ENCODE results near the gene PRKAR2B. TPM values are rescaled to one million over a fixed set of nuclear protein-coding genes. Genes with fewer than 3 reads are reported as not detected.

Gene PRKAR2B
- total and polyA plus RNA-seq, 2 experiments from 2014 or later: 48.8 to 50.6 TPM

- Histone ChIP-seq H3K4me1 (ENCODE audit: insufficient read depth) (peaks cover 58% of the 10 kb centered on the region), H3F3A (replicated peaks; ENCODE audit: low read depth) (no peaks in the 10 kb centered on the region), H3K4me2 (no peak overlapping the region), H4K20me1 (replicated peaks; ENCODE audit: insufficient read depth) (no peaks in the 10 kb centered on the region), H3K27ac (ENCODE audit: low read depth) (no peak overlapping the region), H2AFZ (no peak overlapping the region), H3K9me2 (ENCODE audit: insufficient read depth) (no peaks in the 10 kb centered on the region), H3K36me3 (ENCODE audit: insufficient read depth) (no peaks in the 10 kb centered on the region), H3K27me3 (ENCODE audit: insufficient read depth) (peaks cover 5% of the 10 kb centered on the region), H3K4me3 (no peak overlapping the region), H3K79me2 (replicated peaks; ENCODE audit: insufficient read depth) (peaks cover 81% of the 10 kb centered on the region)
- no peak for DNase-seq (ENCODE audit: low spot score)
- no peak for ATAC-seq
- H3K36me3 Mint-ChIP-seq (ENCODE audit: low read depth): no peaks in the 10 kb centered on the region; the same call in 2 of the 3 replicates
- no peak overlapping the region for H3K4me3 Mint-ChIP-seq
- H3K27ac Mint-ChIP-seq: no peak overlapping the region
- peaks cover 52% of the 10 kb centered on the region for H3K4me1 Mint-ChIP-seq
- H3K9me3 Mint-ChIP-seq: no peaks in the 10 kb centered on the region; the same call in 1 of the 3 replicates
- H3K27me3 Mint-ChIP-seq (ENCODE audit: insufficient read depth, low read depth, poor library complexity): peaks cover 10% of the 10 kb centered on the region
- TF ChIP-seq CREB1 (CRISPR knock-in tag; IDR thresholded peaks at IDR 0.05; ENCODE audit: low read depth) (no peak), CTCF (conservative IDR thresholded peaks at IDR 0.05; ENCODE audit: low read depth in 2 of 2) (no peak; a peak in 1 of 4 replicates), REST (IDR thresholded peaks at IDR 0.05; ENCODE audit: unreplicated experiment) (no peak), STAT1 (IDR thresholded peaks at IDR 0.05; ENCODE audit: unreplicated experiment) (no peak)
These were observed 4.4 kb downstream of the PRKAR2B start for GRCh38 chr7:107048783-107049418.

DNA sequence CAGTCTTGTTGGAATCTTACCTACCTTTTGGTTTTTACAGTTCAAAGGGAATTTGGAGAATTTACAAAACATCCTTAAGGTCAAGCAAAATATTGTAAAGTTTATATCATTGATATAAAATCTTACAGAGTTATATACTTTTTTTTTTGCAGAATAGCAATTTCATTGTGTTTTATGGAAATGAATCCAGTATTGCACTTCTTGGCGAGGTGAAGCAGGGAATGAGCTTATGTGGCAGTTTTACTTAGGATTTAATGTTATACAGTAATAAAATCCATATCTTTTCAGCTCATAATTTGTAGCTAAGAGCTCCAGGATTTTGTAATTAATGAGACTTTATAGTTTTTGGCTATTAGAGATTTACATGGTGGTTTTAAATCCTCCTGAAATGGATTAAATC lies 5.0 kb downstream of the PRKAR2B start:
- H3K9me3 Mint-ChIP-seq: no peaks in the 10 kb centered on the region
- Histone ChIP-seq H3K79me2 (replicated peaks; ENCODE audit: insufficient read depth) (peaks cover 87% of the 10 kb centered on the region), H3K9me2 (ENCODE audit: insufficient read depth) (no peaks in the 10 kb centered on the region), H3K4me1 (ENCODE audit: insufficient read depth) (peaks cover 56% of the 10 kb centered on the region), H2AFZ (no peak overlapping the region), H4K20me1 (replicated peaks; ENCODE audit: insufficient read depth) (no peaks in the 10 kb centered on the region), H3K36me3 (ENCODE audit: insufficient read depth) (no peaks in the 10 kb centered on the region), H3K27me3 (ENCODE audit: insufficient read depth) (peaks cover 5% of the 10 kb centered on the region), H3F3A (replicated peaks; ENCODE audit: low read depth) (no peaks in the 10 kb centered on the region), H3K4me2 (no peak overlapping the region), H3K27ac (ENCODE audit: low read depth) (no peak overlapping the region), H3K4me3 (no peak overlapping the region)
- ATAC-seq: no peak
- peaks cover 7% of the 10 kb centered on the region for H3K27me3 Mint-ChIP-seq (ENCODE audit: insufficient read depth, low read depth, poor library complexity)
- DNase-seq (ENCODE audit: low spot score): no peak
- H3K27ac Mint-ChIP-seq: no peak overlapping the region
- no peak for TF ChIP-seq REST (IDR thresholded peaks at IDR 0.05; ENCODE audit: unreplicated experiment)
- no peak for TF ChIP-seq ETS1 (IDR thresholded peaks at IDR 0.05)
- TF ChIP-seq POLR2AphosphoS5 (IDR thresholded peaks at IDR 0.05; ENCODE audit: low read depth): no peak
- no peak for TF ChIP-seq EZH2phosphoT487 (IDR thresholded peaks at IDR 0.05; ENCODE audit: unreplicated experiment)
- no peak for TF ChIP-seq CTCF (conservative IDR thresholded peaks at IDR 0.05; ENCODE audit: low read depth in 2 of 2)
- no peaks in the 10 kb centered on the region for H3K36me3 Mint-ChIP-seq (ENCODE audit: low read depth)
- H3K4me1 Mint-ChIP-seq: peaks cover 50% of the 10 kb centered on the region
- H3K4me3 Mint-ChIP-seq: no peak overlapping the region

All from GM23338 (cell line).